HFFc6 (cell line): ENCODE data around the gene THYN1. TPM values are rescaled to one million over a fixed set of nuclear protein-coding genes. Genes with fewer than 3 reads are reported as not detected.

Experiments used
- DNase-seq: peaks from one replicate; pipeline ENCODE4 v3.0.0-alpha.2; 2018
- H3K27ac Mint-ChIP-seq: 2 replicates; pipeline ENCODE4 v1.8.0; 2020; ENCODE audit warnings: mild to moderate bottlenecking, mixed read lengths
- H3K27me3 Mint-ChIP-seq: 2 replicates; pipeline ENCODE4 v1.8.0; 2021; ENCODE audit warnings: mild to moderate bottlenecking, moderate library complexity, mixed read lengths; ENCODE audit not compliant: insufficient read depth
- H3K36me3 Mint-ChIP-seq: 2 replicates; pipeline ENCODE4 v1.8.0; 2021; ENCODE audit warnings: low read depth, mixed read lengths
- H3K4me1 Mint-ChIP-seq: 2 replicates; pipeline ENCODE4 v1.8.0; 2020; ENCODE audit warnings: low read depth, mixed read lengths
- H3K4me3 Mint-ChIP-seq: 2 replicates; pipeline ENCODE4 v1.8.0; 2020; ENCODE audit warnings: mild to moderate bottlenecking, moderate library complexity, mixed read lengths
- H3K9me3 Mint-ChIP-seq: 2 replicates; pipeline ENCODE4 v1.8.0; 2020; ENCODE audit warnings: mild to moderate bottlenecking, mixed read lengths
- total RNA-seq, 6 experiments: library from RNA; stranded (reverse); fragmentation: NEBNext Ultra II Directional; extraction: Animal tissue kit (Norgen Biotek cat#: 25700); gene quantifications; 2 replicates in 1 of 6; 3 replicates in 5 of 6; pipeline ENCODE4 v1.2.3, GENCODE V29; 2021
- TF ChIP-seq, protein P1 (sequence below): fragments of 200-600 bp; sonication (generic); IDR thresholded peaks from 2 replicates; pipeline ENCODE4 v1.5.0; 2021; ENCODE audit warnings: antibody characterized with exemption, mild to moderate bottlenecking

Gene THYN1
- total RNA-seq, 6 experiments from 2014 or later, result 32.7 to 36.8 (median 34.2) TPM

DNA sequence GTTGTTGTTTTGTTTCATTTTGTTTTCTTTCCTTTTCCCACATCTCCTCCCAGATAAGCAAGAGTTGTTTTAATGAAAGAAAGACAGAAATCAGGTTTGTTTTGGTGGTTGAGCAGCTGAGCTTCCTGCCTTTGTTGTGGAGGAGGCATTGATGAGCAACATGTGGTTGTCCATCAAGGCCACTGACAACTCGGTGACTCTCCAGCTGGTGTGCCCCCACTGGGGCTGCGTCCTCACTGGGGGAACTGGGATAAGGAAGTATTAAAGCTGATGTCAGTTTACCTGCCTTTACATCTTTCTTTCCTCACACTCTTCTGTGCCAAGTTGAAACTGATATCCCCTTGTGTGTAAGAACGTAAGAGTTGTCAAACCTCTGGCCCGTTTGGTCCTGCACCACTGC is 22.8 kb downstream of the THYN1 start:
- peaks cover 14% of the 10 kb centered on the region for H3K36me3 Mint-ChIP-seq
- H3K27ac Mint-ChIP-seq, result no peak overlapping the region
- no peaks in the 10 kb centered on the region for H3K27me3 Mint-ChIP-seq
- TF ChIP-seq, protein P1, sequence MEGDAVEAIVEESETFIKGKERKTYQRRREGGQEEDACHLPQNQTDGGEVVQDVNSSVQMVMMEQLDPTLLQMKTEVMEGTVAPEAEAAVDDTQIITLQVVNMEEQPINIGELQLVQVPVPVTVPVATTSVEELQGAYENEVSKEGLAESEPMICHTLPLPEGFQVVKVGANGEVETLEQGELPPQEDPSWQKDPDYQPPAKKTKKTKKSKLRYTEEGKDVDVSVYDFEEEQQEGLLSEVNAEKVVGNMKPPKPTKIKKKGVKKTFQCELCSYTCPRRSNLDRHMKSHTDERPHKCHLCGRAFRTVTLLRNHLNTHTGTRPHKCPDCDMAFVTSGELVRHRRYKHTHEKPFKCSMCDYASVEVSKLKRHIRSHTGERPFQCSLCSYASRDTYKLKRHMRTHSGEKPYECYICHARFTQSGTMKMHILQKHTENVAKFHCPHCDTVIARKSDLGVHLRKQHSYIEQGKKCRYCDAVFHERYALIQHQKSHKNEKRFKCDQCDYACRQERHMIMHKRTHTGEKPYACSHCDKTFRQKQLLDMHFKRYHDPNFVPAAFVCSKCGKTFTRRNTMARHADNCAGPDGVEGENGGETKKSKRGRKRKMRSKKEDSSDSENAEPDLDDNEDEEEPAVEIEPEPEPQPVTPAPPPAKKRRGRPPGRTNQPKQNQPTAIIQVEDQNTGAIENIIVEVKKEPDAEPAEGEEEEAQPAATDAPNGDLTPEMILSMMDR, result no peak
- DNase-seq, result no peak
- H3K9me3 Mint-ChIP-seq, result no peaks in the 10 kb centered on the region
- no peak overlapping the region for H3K4me3 Mint-ChIP-seq
- H3K4me1 Mint-ChIP-seq, result peaks cover 59% of the 10 kb centered on the region

GRCh38 chr11:134229126-134229790 is 23.9 kb downstream of the THYN1 start:
- Mint-ChIP-seq H3K36me3 (peaks cover 10% of the 10 kb centered on the region; the same call in 1 of the 2 replicates), H3K27ac (peak overlapping the region; percentile 81), H3K4me3 (peak overlapping the region; percentile 52; the same call in 1 of the 2 replicates), H3K4me1 (peaks cover 59% of the 10 kb centered on the region), H3K27me3 (no peaks in the 10 kb centered on the region), H3K9me3 (no peaks in the 10 kb centered on the region)
- TF ChIP-seq, protein P1, result no peak
- peak; percentile 30 for DNase-seq

DNA sequence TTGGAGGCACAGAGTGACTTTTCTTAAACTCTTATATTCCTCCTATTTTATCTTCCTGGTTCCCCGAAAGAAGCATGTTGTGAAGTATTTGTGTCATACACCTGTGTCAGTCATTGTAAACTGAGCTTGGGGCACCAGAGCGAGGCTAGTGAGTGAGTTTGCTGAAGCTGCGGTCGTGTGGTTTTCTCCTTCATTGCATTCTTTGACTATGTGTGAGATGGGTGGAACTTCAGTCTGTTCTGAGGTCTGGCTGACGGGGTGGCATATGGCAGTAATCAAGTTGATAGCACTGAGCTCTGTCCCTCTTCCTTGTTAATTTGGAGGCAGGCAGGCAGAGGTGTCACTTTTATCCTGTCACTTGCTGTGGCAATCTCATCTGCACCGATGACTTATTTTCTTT is 24.5 kb downstream of the THYN1 start:
- Mint-ChIP-seq H3K9me3 (no peaks in the 10 kb centered on the region), H3K27me3 (no peaks in the 10 kb centered on the region), H3K27ac (peak overlapping the region; percentile 81; the same call in 1 of the 2 replicates), H3K36me3 (peaks cover 10% of the 10 kb centered on the region; the same call in 1 of the 2 replicates), H3K4me3 (peak overlapping the region; percentile 52; the same call in 1 of the 2 replicates), H3K4me1 (peaks cover 59% of the 10 kb centered on the region)
- peak; percentile 67 for DNase-seq
- TF ChIP-seq, protein P1, result no peak

GRCh38 chr11:134226806-134227325 is 26.3 kb downstream of the THYN1 start:
- Mint-ChIP-seq H3K4me1 (peaks cover 69% of the 10 kb centered on the region), H3K27me3 (no peaks in the 10 kb centered on the region), H3K9me3 (no peaks in the 10 kb centered on the region), H3K27ac (no peak overlapping the region), H3K36me3 (peaks cover 14% of the 10 kb centered on the region; the same call in 1 of the 2 replicates), H3K4me3 (peak overlapping the region; percentile 99)
- TF ChIP-seq, protein P1, result no peak
- no peak for DNase-seq

DNA sequence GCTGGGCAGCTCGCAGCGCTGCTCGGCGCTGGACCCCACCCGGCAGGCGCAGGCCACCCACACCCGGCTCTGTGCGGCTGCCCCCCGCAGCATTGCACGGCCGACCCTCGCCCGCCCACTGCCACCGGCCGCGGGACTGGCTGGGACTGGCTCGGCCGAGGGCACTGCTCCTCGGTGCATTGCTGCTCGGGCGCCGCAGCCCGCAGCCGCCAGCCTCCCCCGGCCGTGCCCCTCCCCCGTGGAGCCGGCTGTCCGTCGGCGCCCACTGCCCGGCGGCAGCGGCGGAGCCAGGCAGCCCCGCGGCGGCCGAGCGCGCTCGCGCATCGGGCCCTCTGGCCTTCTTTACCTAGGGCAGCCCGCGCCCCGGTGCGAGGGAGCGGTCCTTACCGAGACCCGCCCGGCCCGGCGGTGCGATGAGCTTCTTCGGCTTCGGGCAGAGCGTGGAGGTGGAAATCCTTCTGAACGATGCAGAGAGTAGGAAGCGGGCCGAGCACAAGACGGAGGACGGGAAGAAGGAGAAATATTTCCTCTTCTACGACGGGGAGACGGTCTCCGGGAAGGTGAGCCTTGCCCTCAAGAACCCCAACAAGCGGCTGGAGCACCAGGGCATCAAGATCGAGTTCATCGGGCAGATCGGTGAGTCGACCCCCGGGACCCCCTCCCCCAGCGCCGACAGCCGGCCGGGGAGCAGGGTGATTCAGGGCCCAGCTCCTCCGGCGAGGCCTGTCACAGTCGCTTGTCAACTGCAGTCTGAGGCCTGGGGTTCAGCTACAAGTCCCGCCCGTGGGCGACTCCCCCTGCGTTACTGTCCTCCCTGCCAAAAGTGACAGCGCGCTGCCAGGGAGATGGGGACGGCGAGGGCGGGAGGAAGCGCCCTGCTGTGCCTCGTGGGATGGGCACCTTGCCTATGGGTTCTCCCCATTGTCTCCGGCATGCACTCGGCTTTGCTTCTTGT is 28.2 kb downstream of the THYN1 start:
- no peaks in the 10 kb centered on the region for H3K27me3 Mint-ChIP-seq

More for the DNA sequence above, 28.2 kb downstream of the THYN1 start:
- peaks cover 18% of the 10 kb centered on the region; the same call in 1 of the 2 replicates for H3K36me3 Mint-ChIP-seq
- TF ChIP-seq, protein P1, result no peak
- H3K27ac Mint-ChIP-seq, result peak overlapping the region; percentile 83
- peak; percentile 18 for DNase-seq
- H3K4me1 Mint-ChIP-seq, result peaks cover 65% of the 10 kb centered on the region
- peak overlapping the region; percentile 99 for H3K4me3 Mint-ChIP-seq
- no peaks in the 10 kb centered on the region for H3K9me3 Mint-ChIP-seq
